IPS-NIHi7 (cell line): ENCODE data around the gene MMS19.
"Not testable (repeated sequence)": the region's sequence is repeated elsewhere in the genome, so short reads cannot be mapped to it uniquely, and the experiment has no call there.

ENCODE experiments used
- DNase-seq: peaks from one replicate; pipeline ENCODE4 v3.0.0; 2012; ENCODE audit warnings: mixed read lengths; ENCODE audit errors: extremely low spot score

Gene MMS19

GRCh38 chr10:97427571-97428179, 70.5 kb downstream of the MMS19 start:
- peak; percentile 64 for DNase-seq

DNA sequence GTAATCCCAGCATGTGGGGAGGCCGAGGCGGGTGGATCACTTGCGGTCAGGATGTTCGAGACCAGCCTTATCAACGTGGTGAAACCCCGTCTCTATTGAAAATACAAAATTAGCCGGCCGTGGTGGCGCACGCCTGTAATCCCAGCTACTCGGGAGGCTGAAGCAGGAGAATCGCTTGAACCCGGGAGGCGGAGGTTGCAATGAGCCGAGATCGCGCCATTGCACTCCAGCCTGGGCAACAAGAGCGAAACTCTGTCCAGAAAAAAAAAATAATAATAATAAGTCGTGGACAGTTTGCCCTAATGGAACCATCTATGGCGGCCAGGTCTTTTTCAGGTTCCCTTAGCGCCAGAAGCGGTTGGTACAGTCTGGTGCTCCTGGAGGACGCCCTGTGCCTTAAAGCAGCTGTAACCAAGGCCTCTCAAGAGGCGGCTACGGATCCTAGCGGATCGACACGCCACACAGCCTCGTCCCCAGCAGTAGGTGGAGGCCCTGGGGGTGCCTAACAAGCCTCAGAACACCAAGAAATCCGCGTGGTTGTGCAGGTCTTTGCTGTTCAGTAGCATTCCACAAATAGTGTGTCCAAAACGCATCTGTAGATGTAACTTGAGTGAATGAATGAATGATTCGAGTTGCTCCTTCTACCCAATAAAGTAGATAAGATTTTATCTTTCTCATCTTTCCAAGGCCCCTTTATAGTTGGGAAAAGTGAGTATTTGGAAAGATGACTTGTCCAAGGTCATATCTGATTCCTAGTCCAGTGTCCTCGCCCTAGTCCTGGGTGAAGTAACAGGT, 71.2 kb downstream of the MMS19 start:
- DNase-seq, result no peak

GRCh38 chr10:97425964-97426775, 72.1 kb downstream of the MMS19 start, which contains the start of gene PGAM1:
Gene PGAM1, plus strand, starts transcription at chr10:97426191. Its CDS starts 117 bp downstream, at chr10:97426308.
- peak; percentile 99 for DNase-seq

DNA sequence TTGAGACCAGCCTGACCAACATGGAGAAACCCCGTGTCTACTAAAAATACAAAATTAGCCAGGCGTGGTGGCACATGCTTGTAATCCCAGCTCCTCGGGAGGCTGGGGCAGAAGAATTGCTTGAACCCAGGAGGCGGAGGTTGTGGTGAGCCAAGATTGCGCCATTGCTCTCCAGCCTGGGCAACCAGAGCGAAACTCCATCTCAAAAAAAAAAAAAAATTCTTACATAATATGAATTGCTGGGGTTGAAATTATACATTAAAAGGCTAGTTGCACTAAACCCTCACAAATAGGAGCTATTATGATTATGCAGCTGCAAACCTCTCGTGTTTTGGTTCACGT, 74.5 kb downstream of the MMS19 start:
- not testable (repeated sequence) for DNase-seq

DNA sequence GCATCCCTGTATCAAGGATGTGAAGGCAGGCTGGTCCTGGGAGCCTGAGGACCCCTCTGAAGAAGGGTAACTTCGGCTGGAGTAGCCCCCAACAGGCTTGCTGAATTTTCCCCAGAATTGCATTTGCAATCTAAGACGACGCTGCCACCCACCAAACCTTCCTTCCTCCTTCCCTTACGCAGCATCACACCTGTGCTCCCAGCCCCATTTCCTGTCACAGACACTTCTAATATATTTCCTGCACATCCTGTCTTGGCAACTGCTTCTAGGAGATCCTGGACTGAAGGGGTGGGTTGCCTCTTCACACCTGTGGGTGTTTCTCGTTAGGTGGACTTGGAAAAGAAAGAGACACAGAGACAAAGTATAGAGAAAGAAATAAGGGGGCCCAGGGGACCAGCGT, 81.7 kb downstream of the MMS19 start:
- DNase-seq, result no peak

- no peak for DNase-seq
Observed at GRCh38 chr10:97412891-97413304, 85.3 kb downstream of the MMS19 start.

DNA sequence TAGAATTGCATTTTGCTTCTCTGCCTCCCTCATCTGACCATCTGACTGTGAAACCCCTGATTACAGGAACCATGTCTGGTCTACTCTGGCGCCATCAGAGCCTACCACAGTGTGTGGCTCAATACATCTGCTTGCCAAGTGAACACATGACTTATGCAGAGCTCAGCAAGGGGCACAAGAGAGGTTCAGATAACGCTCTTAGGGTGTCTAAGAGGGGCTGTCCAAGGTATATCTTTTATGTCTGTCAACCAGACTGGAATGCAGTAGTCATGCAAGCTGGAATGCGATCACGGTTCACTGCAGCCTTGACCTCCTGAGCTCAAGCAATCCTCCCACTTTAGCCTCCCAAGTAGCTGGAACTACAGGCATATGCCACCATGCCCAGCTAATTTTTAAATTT, 86.8 kb downstream of the MMS19 start:
- DNase-seq, result no peak

GRCh38 chr10:97408496-97408992, 89.7 kb downstream of the MMS19 start:
- no peak for DNase-seq
